Liver (tissue), 3 donors: ENCODE results near the gene DAND5.

ENCODE experiments used
- CTCF ChIP-seq: fragments of 150-350 bp; IDR thresholded peaks from 2 replicates; pipeline ENCODE4 v1.5.1; 2017; ENCODE audit warnings: improper control_type of control experiment, low read depth, low read length; ENCODE audit not compliant: missing input control
- EGR1 ChIP-seq, 2 donors: IDR thresholded peaks; 2 replicates each; pipeline ENCODE4 v1.6.1; 2016 to 2018; ENCODE audit warnings: antibody characterized with exemption in 2 of 2, low read depth in 2 of 2
- FOXA1 ChIP-seq: IDR thresholded peaks from 2 replicates; pipeline ENCODE4 v1.6.1; 2016; ENCODE audit warnings: antibody characterized with exemption
- JUND ChIP-seq, 2 donors: IDR thresholded peaks; 2 replicates each; pipeline ENCODE4 v1.6.1; 2016; ENCODE audit warnings: antibody characterized with exemption in 2 of 2
- RAD21 ChIP-seq, 2 donors: IDR thresholded peaks; 2 replicates each; pipeline ENCODE4 v1.6.1; 2016; ENCODE audit warnings: antibody characterized with exemption in 2 of 2, mild to moderate bottlenecking in 2 of 2
- REST ChIP-seq: IDR thresholded peaks from 2 replicates; pipeline ENCODE4 v1.6.1; 2016; ENCODE audit warnings: antibody characterized with exemption, mild to moderate bottlenecking
- SP1 ChIP-seq: IDR thresholded peaks from 2 replicates; pipeline ENCODE4 v1.6.1; 2018; ENCODE audit warnings: antibody characterized with exemption, mild to moderate bottlenecking
- TAF1 ChIP-seq: conservative IDR thresholded peaks from 2 replicates; pipeline ENCODE4 v1.6.1; 2016; ENCODE audit warnings: antibody characterized with exemption, mild to moderate bottlenecking
- ZBTB33 ChIP-seq: IDR thresholded peaks from 2 replicates; pipeline ENCODE4 v1.6.1; 2016; ENCODE audit warnings: antibody characterized with exemption
- donor health status: healthy.
- donor health status: healthy.

GRCh38 chr19:12921047-12921446 is 48.3 kb upstream of the DAND5 start:
- TF ChIP-seq CTCF (no peak), SP1 (no peak), ZBTB33 (no peak), EGR1 (IDR thresholded peaks at IDR 0.05; ENCODE audit: low read depth in 2 of 2) (no peak), JUND (IDR thresholded peaks at IDR 0.05) (no peak), FOXA1 (no peak), TAF1 (no peak), RAD21 (IDR thresholded peaks at IDR 0.05) (no peak), REST (no peak)
